Measurements from ENCODE around the gene SRPX2.
"Not testable (repeated sequence)": the region's sequence is repeated elsewhere in the genome, so short reads cannot be mapped to it uniquely, and the experiment has no call there.

The SRPX2 gene

GRCh38 chrX:100700809-100701208 is 56.8 kb downstream of the SRPX2 start:
- no peak for DNase-seq (ENCODE audit: low spot score)

GRCh38 chrX:100704581-100705203 is 60.7 kb downstream of the SRPX2 start:
- no peak for DNase-seq (ENCODE audit: low spot score)

DNA sequence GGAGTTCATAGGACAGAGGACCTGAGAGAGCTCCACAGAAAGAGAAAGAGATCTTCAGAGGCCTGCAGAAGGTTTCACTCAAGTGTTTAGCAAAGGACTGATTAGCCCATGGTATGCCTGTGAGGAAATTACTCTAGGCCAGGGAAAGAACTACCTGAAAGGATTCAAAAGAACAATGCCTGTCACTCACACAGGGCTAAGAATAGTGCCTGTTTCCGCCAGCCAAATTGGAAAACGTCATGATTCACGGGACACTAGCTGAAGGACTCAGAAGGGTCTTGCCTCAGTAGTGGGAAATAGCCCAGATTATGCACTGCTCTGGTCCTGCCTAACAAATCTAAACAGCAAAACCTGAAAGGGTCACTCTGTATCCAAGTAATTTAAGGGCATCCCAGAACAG is 66.8 kb downstream of the SRPX2 start:
- DNase-seq (ENCODE audit: low spot score) = no peak

DNA sequence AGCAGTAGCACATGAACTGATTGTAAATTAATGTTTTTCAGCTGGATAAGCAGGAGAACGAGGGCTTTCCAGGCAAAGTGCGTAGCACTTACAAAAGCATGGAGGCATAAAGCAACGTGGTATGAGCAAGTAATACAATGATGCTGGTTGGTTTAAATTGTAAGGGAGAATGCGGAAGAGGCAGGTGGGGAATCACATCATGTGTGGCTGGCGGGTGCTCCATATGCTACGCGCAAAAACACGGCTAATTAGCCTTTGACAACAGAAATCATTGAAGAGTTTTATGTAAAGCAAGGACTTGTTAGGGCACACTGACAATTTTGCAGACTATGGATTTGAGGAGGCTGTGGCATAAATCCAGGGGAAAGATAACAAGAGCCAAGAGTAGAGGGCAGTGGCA is 73.4 kb downstream of the SRPX2 start:
- DNase-seq (ENCODE audit: low spot score) = no peak

DNA sequence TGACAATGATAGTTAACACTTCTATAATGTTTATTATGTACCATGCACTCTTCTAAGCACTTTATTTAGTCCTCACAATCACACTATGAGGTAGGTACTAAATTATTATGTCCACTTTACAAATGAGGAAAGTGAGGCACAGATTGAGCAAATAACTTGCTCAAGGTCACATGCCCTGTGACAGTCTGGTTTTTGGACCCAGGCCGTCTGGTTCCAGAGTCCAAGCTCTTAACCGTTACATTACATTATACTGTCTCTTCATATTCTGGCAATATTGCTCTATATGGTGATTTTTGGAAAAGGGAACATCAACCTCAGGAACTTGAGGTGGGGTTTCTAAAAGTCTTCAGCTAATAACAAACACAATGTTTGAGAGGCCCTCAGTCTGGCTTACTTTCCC is 75.1 kb downstream of the SRPX2 start:
- DNase-seq (ENCODE audit: low spot score) = no peak

DNA sequence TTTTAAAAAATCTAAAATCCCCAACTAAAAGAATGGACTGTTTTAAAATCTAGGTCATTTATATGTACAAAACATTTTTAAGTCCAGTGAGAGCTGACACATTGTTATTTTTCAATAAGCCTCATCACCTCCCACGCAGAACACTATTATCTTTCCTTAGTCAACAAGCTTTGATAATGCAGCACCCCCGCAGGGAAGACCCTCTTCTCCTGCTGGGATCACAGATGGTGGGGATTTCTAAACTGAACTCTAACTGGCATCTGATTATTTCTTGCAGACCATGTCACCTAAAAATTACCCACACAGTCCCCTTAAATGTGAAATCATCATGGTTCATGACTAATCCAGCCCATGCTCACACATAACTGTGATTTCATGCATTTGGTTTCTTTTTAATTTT is 76.3 kb downstream of the SRPX2 start:
- no peak for DNase-seq (ENCODE audit: low spot score)

- no peak for DNase-seq (ENCODE audit: low spot score)
Observed at GRCh38 chrX:100721328-100721727, 77.3 kb downstream of the SRPX2 start.

DNA sequence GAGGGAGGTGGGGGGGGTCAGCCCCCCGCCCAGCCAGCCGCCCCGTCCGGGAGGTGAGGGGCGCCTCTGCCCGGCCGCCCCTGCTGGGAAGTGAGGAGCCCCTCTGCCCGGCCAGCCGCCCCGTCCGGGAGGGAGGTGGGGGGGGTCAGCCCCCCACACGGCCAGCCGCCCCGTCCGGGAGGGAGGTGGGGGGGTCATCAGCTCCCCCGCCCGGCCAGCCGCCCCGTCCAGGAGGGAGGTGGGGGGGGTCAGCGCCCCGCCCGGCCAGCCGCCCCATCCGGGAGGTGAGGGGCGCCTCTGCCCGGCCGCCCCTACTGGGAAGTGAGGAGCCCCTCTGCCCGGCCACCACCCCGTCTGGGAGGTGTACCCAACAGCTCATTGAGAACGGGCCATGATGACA is 80.0 kb downstream of the SRPX2 start:
- DNase-seq (ENCODE audit: low spot score) = not testable (repeated sequence)
